Progenitor cell of endocrine pancreas (in vitro differentiated cells): ENCODE measurements around the gene BRPF1. TPM values are rescaled to one million over a fixed set of nuclear protein-coding genes. Genes with fewer than 3 reads are reported as not detected.
A peak's percentile ranks its signal among the peaks of the same experiment; 100 is the strongest.

Source experiments
- DNase-seq: peaks from one replicate; pipeline ENCODE4 v3.0.0; 2021; ENCODE audit warnings: low spot score; ENCODE audit not compliant: unreplicated experiment
- H3K27ac Mint-ChIP-seq: 2 replicates; pipeline ENCODE4 v1.8.0; 2021; ENCODE audit warnings: mild to moderate bottlenecking, moderate library complexity, mixed read lengths
- H3K27me3 Mint-ChIP-seq: 2 replicates; pipeline ENCODE4 v1.8.0; 2021; ENCODE audit warnings: mixed read lengths
- H3K36me3 Mint-ChIP-seq: 2 replicates; pipeline ENCODE4 v1.8.0; 2022; ENCODE audit warnings: mixed read lengths; ENCODE audit not compliant: insufficient read depth
- H3K4me1 Mint-ChIP-seq: 2 replicates; pipeline ENCODE4 v1.8.0; 2021; ENCODE audit warnings: low read depth, mixed read lengths
- H3K4me3 Mint-ChIP-seq: 2 replicates; pipeline ENCODE4 v1.8.0; 2021; ENCODE audit warnings: low read depth, mild to moderate bottlenecking, moderate library complexity, mixed read lengths
- H3K9me3 Mint-ChIP-seq: 2 replicates; pipeline ENCODE4 v1.8.0; 2021; ENCODE audit warnings: low read depth, mixed read lengths
- CTCF ChIP-seq: fragments of 200-600 bp; sonication (generic); IDR thresholded peaks from one replicate; pipeline ENCODE4 v1.5.0; 2021; ENCODE audit warnings: antibody characterized with exemption, mild to moderate bottlenecking; ENCODE audit not compliant: unreplicated experiment
- total RNA-seq: library from RNA; stranded (reverse); gene quantifications from 2 replicates; pipeline ENCODE4 v1.2.1, GENCODE V29; 2021

Gene BRPF1
- total RNA-seq, 1 donor from 2014 or later = 25.6 TPM

GRCh38 chr3:9749645-9750555 is 18.4 kb downstream of the BRPF1 start, which contains the start of gene OGG1:
Gene OGG1 (plus strand): TSS chr3:9749952. CDS start chr3:9750287, 335 bp downstream.
- Mint-ChIP-seq H3K36me3 (peaks cover 13% of the 10 kb centered on the region), H3K27me3 (no peaks in the 10 kb centered on the region), H3K9me3 (no peaks in the 10 kb centered on the region)

GRCh38 chr3:9750556-9751411 is 19.2 kb downstream of the BRPF1 start:
- Mint-ChIP-seq H3K27me3 (no peaks in the 10 kb centered on the region), H3K4me3 (peak overlapping the region; percentile 96), H3K27ac (peak overlapping the region; percentile 98), H3K4me1 (peaks cover 15% of the 10 kb centered on the region), H3K9me3 (no peaks in the 10 kb centered on the region), H3K36me3 (peaks cover 12% of the 10 kb centered on the region)
- no peak for TF ChIP-seq CTCF
- DNase-seq = no peak

More at GRCh38 chr3:9749645-9750555, 18.4 kb downstream of the BRPF1 start, which contains the start of gene OGG1:
- Mint-ChIP-seq H3K4me1 (peaks cover 15% of the 10 kb centered on the region), H3K4me3 (peak within 1 kb of the TSS; percentile 96), H3K27ac (peak within 1 kb of the TSS; percentile 98)
- no peak for TF ChIP-seq CTCF
- DNase-seq = peak; percentile 86

DNA sequence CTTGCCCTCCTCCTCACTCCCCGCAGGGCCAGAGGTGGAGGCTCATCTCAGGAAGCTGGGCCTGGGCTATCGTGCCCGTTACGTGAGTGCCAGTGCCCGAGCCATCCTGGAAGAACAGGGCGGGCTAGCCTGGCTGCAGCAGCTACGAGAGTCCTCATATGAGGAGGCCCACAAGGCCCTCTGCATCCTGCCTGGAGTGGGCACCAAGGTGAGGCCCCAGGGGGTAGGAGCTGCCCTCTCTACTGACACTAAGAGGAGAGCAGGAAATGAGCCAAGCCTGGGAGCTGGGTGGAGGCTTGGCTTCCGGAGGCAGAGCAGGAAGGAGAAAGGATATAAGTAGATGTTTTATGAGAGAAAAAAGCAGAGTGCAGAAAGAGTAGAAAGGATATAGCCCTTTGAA is 23.1 kb downstream of the BRPF1 start:
- H3K4me3 Mint-ChIP-seq = no peak overlapping the region
- peaks cover 17% of the 10 kb centered on the region for H3K36me3 Mint-ChIP-seq
- DNase-seq = no peak
- H3K4me1 Mint-ChIP-seq = peaks cover 9% of the 10 kb centered on the region
- H3K9me3 Mint-ChIP-seq = no peaks in the 10 kb centered on the region
- TF ChIP-seq CTCF = no peak
- no peak overlapping the region for H3K27ac Mint-ChIP-seq
- no peaks in the 10 kb centered on the region for H3K27me3 Mint-ChIP-seq

DNA sequence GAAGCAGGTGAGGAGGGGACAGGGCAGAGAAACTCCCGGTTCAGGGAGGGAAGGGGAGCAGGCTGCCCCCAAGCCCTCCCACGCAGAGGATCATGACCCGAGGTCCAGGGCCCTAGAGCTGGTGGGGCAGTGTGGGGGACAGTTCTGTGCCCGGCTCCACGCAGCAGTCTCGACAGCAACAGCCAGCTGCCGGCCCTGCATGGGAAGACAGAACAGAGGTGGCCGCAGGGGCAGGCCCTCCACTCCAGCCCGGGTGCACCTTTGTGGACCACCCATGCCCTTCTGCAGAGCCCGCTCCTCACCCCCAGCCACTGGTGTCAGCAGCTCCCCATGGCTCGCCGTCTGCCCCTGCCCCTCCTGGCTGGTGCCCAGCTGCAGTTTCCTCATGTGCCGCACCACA is 25.9 kb downstream of the BRPF1 start:
- Mint-ChIP-seq H3K4me3 (no peak overlapping the region), H3K9me3 (no peaks in the 10 kb centered on the region), H3K27ac (no peak overlapping the region), H3K4me1 (no peaks in the 10 kb centered on the region), H3K36me3 (peaks cover 22% of the 10 kb centered on the region), H3K27me3 (no peaks in the 10 kb centered on the region)
- TF ChIP-seq CTCF = no peak
- DNase-seq = no peak
